Measurements from ENCODE around the gene FAM78B.

Gene FAM78B

DNA sequence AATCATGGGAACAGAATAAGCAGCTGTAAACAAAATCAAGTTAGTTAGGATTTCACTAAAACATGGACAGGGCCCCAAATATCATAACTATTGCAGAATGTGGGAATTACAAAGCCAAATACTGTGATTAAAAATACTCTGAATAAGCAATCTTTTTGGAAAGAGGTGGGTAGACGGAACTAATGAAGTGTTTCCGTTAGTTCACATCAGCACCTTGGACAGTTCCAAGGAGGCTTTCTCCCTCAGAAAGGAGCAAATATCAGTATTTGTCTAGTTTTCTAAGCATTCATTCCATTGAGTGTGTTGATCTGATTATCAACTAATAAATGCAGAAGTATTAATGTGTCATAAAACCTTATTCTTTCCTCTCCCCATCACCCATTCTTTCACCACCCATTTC is 97.4 kb downstream of the FAM78B start:
- DNase-seq (ENCODE audit: low spot score): peak; percentile 4

GRCh38 chr1:166066107-166066506 is 100.7 kb downstream of the FAM78B start:
- no peak for DNase-seq (ENCODE audit: low spot score)

- no peak for DNase-seq (ENCODE audit: low spot score)
Observed at GRCh38 chr1:166064951-166065350, 101.8 kb downstream of the FAM78B start.

- no peak for DNase-seq (ENCODE audit: low spot score)
Observed at GRCh38 chr1:166064313-166064926, 102.4 kb downstream of the FAM78B start.

- DNase-seq (ENCODE audit: low spot score): no peak
Observed at GRCh38 chr1:166063701-166064100, 103.1 kb downstream of the FAM78B start.

DNA sequence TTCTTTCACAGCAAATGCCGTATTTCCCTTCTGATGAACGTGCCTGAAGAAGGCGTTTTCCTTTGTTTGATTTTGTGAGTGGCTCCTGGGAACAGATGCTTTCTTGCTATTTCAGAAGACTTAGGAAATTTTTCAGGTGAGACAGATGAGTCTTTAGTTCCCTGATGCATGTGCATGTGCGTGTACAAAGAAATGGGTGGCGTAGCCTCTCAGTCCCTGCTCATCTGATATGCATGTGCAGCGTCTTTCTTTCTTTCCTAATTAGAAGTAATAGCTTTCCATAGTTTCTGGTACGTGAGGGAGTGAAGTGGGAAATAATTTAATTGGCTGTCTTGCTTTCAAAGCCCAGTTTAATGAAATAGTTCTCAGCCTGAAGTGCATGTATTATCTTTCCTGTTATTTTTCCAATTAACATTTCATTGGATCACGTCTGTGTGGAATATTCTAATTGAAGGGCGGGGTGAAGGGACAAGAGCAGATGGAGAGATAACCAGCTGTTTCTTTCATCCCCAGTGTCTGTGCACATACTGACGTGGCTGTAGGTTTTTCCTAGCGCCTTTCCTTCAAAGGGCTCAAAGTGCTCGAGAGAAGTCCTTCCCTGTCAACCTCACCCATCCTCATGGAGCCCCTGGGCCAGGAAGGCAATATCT is 104.3 kb downstream of the FAM78B start:
- no peak for DNase-seq (ENCODE audit: low spot score)

- DNase-seq (ENCODE audit: low spot score): no peak
Observed at GRCh38 chr1:166057650-166058049, 109.2 kb downstream of the FAM78B start.

DNA sequence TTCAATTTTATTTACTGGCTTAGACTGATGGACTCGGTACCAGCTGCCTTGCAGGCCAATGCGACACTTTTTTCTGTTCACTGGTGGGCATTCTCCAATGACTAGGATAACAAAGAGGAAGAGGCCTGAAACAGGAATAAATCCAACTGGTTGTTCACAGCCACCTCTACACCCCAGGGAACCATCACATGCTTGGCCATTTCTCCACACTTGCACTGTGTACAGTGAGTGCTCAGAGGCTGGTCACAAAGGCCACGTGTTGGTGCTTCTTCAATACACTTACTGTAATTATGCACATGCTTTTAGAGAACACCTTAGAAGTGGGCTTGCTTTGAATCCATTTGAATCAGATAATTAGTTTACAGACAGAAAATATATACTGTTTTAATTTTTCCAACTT is 113.4 kb downstream of the FAM78B start:
- DNase-seq (ENCODE audit: low spot score): no peak

DNA sequence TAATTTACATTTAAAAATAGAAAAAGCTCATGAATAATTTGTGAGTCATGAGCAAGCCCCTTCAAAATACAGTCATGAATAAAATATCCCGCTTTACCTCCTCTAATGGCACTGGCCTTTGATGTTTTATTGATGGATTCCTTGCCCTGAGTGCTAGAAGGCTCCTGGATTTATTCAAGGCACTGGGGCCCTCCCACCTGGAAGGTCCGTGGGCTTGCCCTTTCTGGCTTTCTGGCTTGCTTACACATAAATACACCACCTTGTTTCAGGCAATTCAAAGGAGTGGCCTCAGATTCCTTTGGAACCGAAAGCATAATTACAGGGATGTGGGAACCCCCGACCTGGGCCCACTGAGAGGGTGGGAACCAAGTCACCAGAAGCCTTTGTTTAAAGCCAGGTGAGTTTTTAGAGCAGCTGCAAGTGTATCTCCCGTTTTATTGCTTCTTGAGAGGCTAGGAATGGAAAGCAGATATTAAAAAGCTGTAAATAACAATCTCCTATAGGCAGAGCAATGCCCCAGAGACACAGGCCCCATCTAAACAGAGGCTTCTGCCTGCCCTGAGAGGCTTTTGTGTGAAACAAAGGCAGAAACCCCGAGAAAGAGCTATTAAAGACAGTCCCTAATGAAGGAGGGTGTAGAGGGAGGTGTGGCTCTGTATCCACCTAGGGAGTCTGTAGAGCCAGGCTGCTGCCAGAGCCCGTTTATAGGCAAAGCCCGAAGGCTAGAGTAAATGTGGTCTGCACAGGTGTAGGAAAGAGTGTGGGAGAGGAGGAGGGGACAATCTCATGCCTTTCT is 126.4 kb downstream of the FAM78B start:
- DNase-seq (ENCODE audit: low spot score): no peak

GRCh38 chr1:166039436-166040201 is 127.2 kb downstream of the FAM78B start:
- no peak for DNase-seq (ENCODE audit: low spot score)

GRCh38 chr1:166036092-166036491 is 130.7 kb downstream of the FAM78B start:
- DNase-seq (ENCODE audit: low spot score): no peak

GRCh38 chr1:166032572-166033371 is 134.0 kb downstream of the FAM78B start:
- DNase-seq (ENCODE audit: low spot score): no peak

DNA sequence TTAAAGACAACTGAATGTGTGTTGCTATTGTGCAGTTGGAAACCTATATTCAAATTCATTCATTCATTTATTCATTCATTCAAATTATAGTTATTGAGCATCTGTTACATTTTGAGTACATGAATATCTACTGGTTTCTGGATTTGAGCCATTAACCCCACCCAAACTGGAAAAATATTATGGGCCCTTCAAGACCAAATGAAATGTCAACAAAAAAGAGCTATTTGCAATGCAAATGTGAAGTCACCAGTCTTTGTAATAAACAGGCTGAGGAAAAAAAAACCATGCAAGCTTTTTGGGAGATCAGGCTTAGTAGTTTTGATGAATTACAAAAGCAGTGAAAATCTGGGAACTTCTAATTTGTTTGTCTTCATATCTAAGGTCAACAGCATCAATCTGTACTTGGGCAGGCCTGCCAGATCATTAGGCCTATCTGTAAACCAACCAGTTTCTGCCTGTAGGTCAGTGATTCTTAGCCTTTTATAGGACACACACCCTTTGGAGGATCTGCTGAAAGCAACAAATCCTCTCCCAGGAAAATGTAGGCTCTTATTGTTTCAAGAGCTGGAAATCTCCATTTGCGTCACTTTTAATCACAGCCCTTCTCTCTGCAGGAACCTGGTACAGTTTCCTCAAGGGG is 134.7 kb downstream of the FAM78B start:
- no peak for DNase-seq (ENCODE audit: low spot score)

DNA sequence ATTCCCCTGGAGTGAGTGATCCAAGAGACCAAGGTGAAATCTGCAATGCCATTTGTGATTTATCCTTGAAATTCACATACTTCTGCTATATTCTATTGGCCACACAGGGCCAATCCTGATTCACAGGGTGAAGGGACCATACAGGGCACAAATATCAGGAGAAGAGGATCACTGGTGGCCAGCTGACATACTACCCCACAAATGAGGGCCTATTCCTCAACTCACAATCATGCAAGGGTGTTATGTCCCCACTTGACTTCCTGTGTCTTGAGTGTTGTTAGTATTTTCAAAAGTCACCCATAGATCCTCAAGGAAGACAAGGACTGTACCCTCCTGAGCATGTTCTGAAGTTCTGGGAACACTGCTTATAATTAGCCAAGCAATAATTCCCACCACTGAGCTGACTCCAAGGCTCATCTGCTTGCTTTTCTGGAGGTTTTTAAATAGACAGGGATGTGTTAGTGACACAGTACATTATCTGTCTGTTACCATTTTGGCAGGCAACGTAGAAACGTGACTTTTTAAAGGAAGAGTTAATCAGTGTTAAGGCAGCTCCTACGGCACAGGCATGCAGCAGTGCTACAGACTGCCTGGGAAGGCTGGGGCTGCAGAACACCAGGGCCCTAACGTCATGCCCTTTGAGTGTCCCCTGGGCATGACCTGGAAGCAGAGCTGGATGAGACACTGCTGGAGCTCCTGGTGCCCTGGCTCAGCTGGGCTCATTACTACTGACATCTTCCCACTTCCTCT is 137.4 kb downstream of the FAM78B start:
- no peak for DNase-seq (ENCODE audit: low spot score)

DNA sequence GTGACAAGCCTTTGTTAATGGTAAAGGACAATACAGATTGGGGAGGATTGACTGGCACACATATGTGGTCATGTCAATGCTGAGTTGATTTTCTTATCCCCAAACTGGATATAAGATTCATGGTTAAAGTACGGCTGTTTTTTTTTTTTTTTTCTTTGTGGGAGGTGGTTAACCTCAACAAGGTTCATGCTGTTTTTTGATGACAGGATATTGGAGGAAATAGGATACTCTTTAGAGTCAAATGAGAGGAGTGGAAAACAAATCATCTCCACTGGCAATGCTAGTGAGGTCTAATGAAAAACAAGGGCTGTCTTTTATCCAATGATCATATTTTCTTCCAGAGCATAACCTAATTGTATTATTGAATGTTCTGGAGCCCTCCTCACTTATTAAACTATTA is 140.2 kb downstream of the FAM78B start:
- DNase-seq (ENCODE audit: low spot score): no peak

DNA sequence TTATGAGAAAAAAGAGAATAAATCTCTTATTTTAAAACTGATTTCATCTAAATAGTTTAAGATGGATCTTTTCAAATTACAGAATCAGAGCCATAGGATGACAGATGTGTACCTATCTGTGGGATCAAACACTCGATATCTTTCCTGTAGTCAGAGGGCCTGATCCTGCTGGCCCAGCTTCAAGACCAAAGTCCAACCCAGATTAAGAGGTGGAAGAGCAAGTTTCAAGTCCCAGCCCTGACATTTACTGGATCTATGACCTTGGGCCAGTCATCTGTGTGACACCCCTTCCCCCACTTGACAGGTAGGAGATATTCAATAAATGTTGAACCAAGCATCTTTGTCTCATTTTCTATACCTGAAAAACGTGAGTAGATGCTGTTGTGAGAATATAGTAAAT is 140.7 kb downstream of the FAM78B start:
- DNase-seq (ENCODE audit: low spot score): no peak

DNA sequence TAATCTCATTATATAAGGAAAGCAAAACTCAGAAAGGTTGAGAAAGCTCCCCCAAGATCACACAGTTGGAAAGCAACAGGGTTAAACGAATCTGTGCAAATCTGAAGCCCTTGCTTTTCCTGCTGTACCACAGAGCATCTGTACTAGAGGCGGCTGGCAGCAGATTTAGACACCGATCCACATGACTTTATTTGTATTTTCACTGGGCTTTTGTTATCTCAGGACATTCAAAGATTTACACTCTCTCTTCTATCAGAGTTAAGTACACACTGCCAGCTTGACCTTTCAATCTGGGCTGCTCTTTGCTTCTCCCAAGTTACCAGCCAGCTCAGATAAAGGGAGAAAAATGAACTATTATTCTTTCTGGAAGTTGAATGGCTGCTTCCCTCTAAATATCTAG is 146.6 kb downstream of the FAM78B start:
- no peak for DNase-seq (ENCODE audit: low spot score)
